Stimulated activated CD4-positive, alpha-beta T cell treated with anti-CD3 and anti-CD28 coated beads, Interleukin-4, amount 100 ng/mL, for 4 hours (primary cell): ENCODE data around the gene CHTOP.
A peak's percentile ranks its signal among the peaks of the same experiment; 100 is the strongest.
"Not testable (repeated sequence)": the region's sequence is repeated elsewhere in the genome, so short reads cannot be mapped to it uniquely, and the experiment has no call there.

Experiments
- DNase-seq, 2 experiments: peaks; one replicate each; pipeline ENCODE4 v3.0.0-alpha.2; 2020

The CHTOP gene

GRCh38 chr1:153635872-153636271 lies 2.0 kb downstream of the CHTOP start:
- DNase-seq = no peak

- no peak for DNase-seq
Measured at GRCh38 chr1:153636312-153636711, 2.4 kb downstream of the CHTOP start.

- DNase-seq = no peak
Measured at GRCh38 chr1:153638261-153638660, 4.4 kb downstream of the CHTOP start.

GRCh38 chr1:153639280-153639679 lies 5.4 kb downstream of the CHTOP start:
- no peak for DNase-seq

GRCh38 chr1:153640213-153640612 lies 6.3 kb downstream of the CHTOP start:
- not testable (repeated sequence) for DNase-seq

GRCh38 chr1:153640861-153641260 lies 7.0 kb downstream of the CHTOP start:
- DNase-seq = no peak

GRCh38 chr1:153642161-153642560 lies 8.3 kb downstream of the CHTOP start:
- no peak for DNase-seq

GRCh38 chr1:153643100-153643499 lies 9.2 kb downstream of the CHTOP start:
- no peak for DNase-seq

- no peak for DNase-seq
Measured at GRCh38 chr1:153643816-153644215, 9.9 kb downstream of the CHTOP start.

- DNase-seq = no peak
Measured at GRCh38 chr1:153646672-153647345, 12.9 kb downstream of the CHTOP start.

GRCh38 chr1:153647346-153647714 lies 13.5 kb downstream of the CHTOP start:
- no peak for DNase-seq

- no peak for DNase-seq
Measured at GRCh38 chr1:153648000-153648643, 14.3 kb downstream of the CHTOP start.

GRCh38 chr1:153649137-153649862 lies 15.4 kb downstream of the CHTOP start:
- no peak for DNase-seq

- DNase-seq = no peak
Measured at GRCh38 chr1:153649863-153650235, 16.0 kb downstream of the CHTOP start.

- DNase-seq = no peak
Measured at GRCh38 chr1:153651771-153652170, 17.9 kb downstream of the CHTOP start.

GRCh38 chr1:153652805-153653500 lies 19.1 kb downstream of the CHTOP start:
- no peak for DNase-seq

GRCh38 chr1:153655333-153655732 lies 21.5 kb downstream of the CHTOP start:
- no peak for DNase-seq

GRCh38 chr1:153658400-153659174 lies 24.7 kb downstream of the CHTOP start, which contains the start of gene SNAPIN:
Gene SNAPIN, plus strand, starts transcription at chr1:153658703. Its CDS starts 41 bp downstream, at chr1:153658744.
- peak; percentile 89 for DNase-seq

GRCh38 chr1:153659175-153659534 lies 25.3 kb downstream of the CHTOP start:
- DNase-seq = no peak

GRCh38 chr1:153659656-153660055 lies 25.8 kb downstream of the CHTOP start:
- no peak for DNase-seq

- DNase-seq = no peak
Measured at GRCh38 chr1:153661111-153661708, 27.3 kb downstream of the CHTOP start.

- no peak for DNase-seq
Measured at GRCh38 chr1:153662269-153662668, 28.4 kb downstream of the CHTOP start.
